A549 (cell line): Measurements from ENCODE around the gene EMP3. TPM values are rescaled to one million over a fixed set of nuclear protein-coding genes. Genes with fewer than 3 reads are reported as not detected.
"Not testable (repeated sequence)": the region's sequence is repeated elsewhere in the genome, so short reads cannot be mapped to it uniquely, and the experiment has no call there.

Experiments
- ATAC-seq, 2 experiments: fragments of 200-7000 bp in 1 of 2; fragments of >200 bp in 1 of 2; cut with Nextera tagmentation in 1 of 2; cut with Tn5 transposase in 1 of 2; 3 replicates each; pipeline versions ENCODE4 v1.8.0 to v1.9.1; 2018 to 2020; ENCODE audit warnings: mild to moderate bottlenecking in 1 of 2, moderate library complexity in 1 of 2
- CTCF ChIA-PET: fragments of 300-600 bp; sonication (Branson Sonifier 250); formaldehyde crosslinking; extraction: SDS; loops from one replicate; lab custom pipeline; 2021; ENCODE audit warnings: antibody characterized with exemption, inconsistent platforms; lab: Yijun Ruan, JAX
- POLR2A ChIA-PET: fragments of 350-600 bp; formaldehyde crosslinking; extraction: SDS; loops from one replicate; lab custom pipeline; 2021; ENCODE audit warnings: antibody characterized with exemption, inconsistent platforms; lab: Yijun Ruan, JAX
- DNase-seq, 2 experiments: peaks; one replicate each; pipeline versions ENCODE4 v3.0.0 to v3.0.0-alpha.2; 2011 to 2016; ENCODE audit warnings: low read depth in 1 of 2, low spot score in 1 of 2
- FAIRE-seq: peaks from 2 replicates; lab custom pipeline; 2011; peaks lifted over from hg19 to GRCh38; lab: Jason Lieb, UNC
- H3K27ac ChIP-seq, 2 experiments: fragments of >200 bp; sonication (Bioruptor Twin); formaldehyde crosslinking; 3 replicates each; pipeline ENCODE4 v1.5.1; 2016 to 2017
- H3K4me1 ChIP-seq: fragments of >200 bp; sonication (Bioruptor Twin); formaldehyde crosslinking; 3 replicates; pipeline ENCODE4 v1.6.1; 2016
- H3K4me2 ChIP-seq: fragments of >200 bp; sonication (Bioruptor Twin); formaldehyde crosslinking; 3 replicates; pipeline ENCODE4 v1.6.1; 2016
- H3K4me3 ChIP-seq: fragments of >200 bp; sonication (Bioruptor Twin); formaldehyde crosslinking; 3 replicates; pipeline ENCODE4 v1.5.1; 2016
- H3K9me3 ChIP-seq: fragments of >200 bp; sonication (Bioruptor Twin); formaldehyde crosslinking; 3 replicates; pipeline ENCODE4 v1.6.1; 2016
- BCL3 ChIP-seq: fragments of >200 bp; sonication (Bioruptor Twin); formaldehyde crosslinking; IDR thresholded peaks from 3 replicates; pipeline ENCODE4 v1.6.1; 2016
- CHD2 ChIP-seq: fragments of 150-350 bp; IDR thresholded peaks from 2 replicates; pipeline ENCODE4 v1.6.1; 2014; ENCODE audit warnings: low read length; ENCODE audit not compliant: partially characterized antibody
- E2F6 ChIP-seq: IDR thresholded peaks from 2 replicates; pipeline ENCODE4 v1.6.1; 2012; ENCODE audit warnings: low read depth, borderline replicate concordance
- ELK1 ChIP-seq: fragments of 150-350 bp; IDR thresholded peaks from 2 replicates; pipeline ENCODE4 v1.6.1; 2014; ENCODE audit warnings: low read depth, mild to moderate bottlenecking, low read length
- FOSB ChIP-seq: fragments of 250-450 bp; sonication (Bioruptor Pico); IDR thresholded peaks from 2 replicates; pipeline ENCODE4 v1.5.0; 2020; ENCODE audit warnings: mild to moderate bottlenecking, moderate library complexity
- FOXS1 ChIP-seq: fragments of 250-450 bp; sonication (Bioruptor Pico); IDR thresholded peaks from 2 replicates; pipeline ENCODE4 v1.5.0; 2020; ENCODE audit warnings: mild to moderate bottlenecking, moderate library complexity
- HEYL ChIP-seq: fragments of 250-450 bp; sonication (Bioruptor Pico); IDR thresholded peaks from 2 replicates; pipeline ENCODE4 v1.8.0; 2021; ENCODE audit warnings: mild to moderate bottlenecking, moderate library complexity
- HOXA7 ChIP-seq: fragments of 250-450 bp; sonication (Bioruptor Pico); IDR thresholded peaks from 2 replicates; pipeline ENCODE4 v1.5.0; 2020; ENCODE audit warnings: mild to moderate bottlenecking, moderate library complexity
- KDM5A ChIP-seq: fragments of 200-600 bp; sonication (generic); IDR thresholded peaks from 2 replicates; pipeline ENCODE4 v1.6.1; 2016; ENCODE audit warnings: antibody characterized with exemption, mild to moderate bottlenecking
- PHF8 ChIP-seq: fragments of 200-600 bp; sonication (generic); IDR thresholded peaks from 2 replicates; pipeline ENCODE4 v1.6.1; 2016; ENCODE audit warnings: low read depth, mild to moderate bottlenecking, antibody characterized with exemption, moderate library complexity, borderline replicate concordance
- RARB ChIP-seq: fragments of 250-450 bp; sonication (Bioruptor Pico); IDR thresholded peaks from 2 replicates; pipeline ENCODE4 v1.8.0; 2021; ENCODE audit warnings: mild to moderate bottlenecking, moderate library complexity
- SMC3 ChIP-seq: fragments of >200 bp; sonication (Bioruptor Twin); formaldehyde crosslinking; IDR thresholded peaks from 3 replicates; pipeline ENCODE4 v1.6.1; 2018; ENCODE audit warnings: inconsistent platforms
- SREBF2 ChIP-seq: fragments of 450-650 bp; IDR thresholded peaks from 2 replicates; pipeline ENCODE4 v1.6.1; 2014; ENCODE audit warnings: mild to moderate bottlenecking, moderate library complexity
- TFCP2L1 ChIP-seq: fragments of 250-450 bp; sonication (Bioruptor Pico); IDR thresholded peaks from 2 replicates; pipeline ENCODE4 v1.5.0; 2021; ENCODE audit warnings: mild to moderate bottlenecking
- ZFP36 ChIP-seq: fragments of 450-650 bp; IDR thresholded peaks from 2 replicates; pipeline ENCODE4 v1.6.1; 2014; ENCODE audit warnings: borderline replicate concordance; ENCODE audit not compliant: partially characterized antibody
- WGBS: methylation state at CpG from one replicate; pipeline ENCODE4 v1.1.6; 2017; ENCODE audit errors: missing lambda C conversion rate; 5-methylcytosine and 5-hydroxymethylcytosine counted together
- polyA plus RNA-seq, 4 experiments: library from polyadenylated mRNA; depleted of rRNA in 3 of 4; stranded (reverse); fragments of >200 nt; fragmentation: RNase III in 1 of 4; extraction: RNeasy Plus Mini Kit Qiagen cat#74134 plus additional on column Dnase treatment in 1 of 4; gene quantifications; 2 replicates in 3 of 4; 3 replicates in 1 of 4; pipeline ENCODE4 v1.2.3, GENCODE V29; 2011 to 2017

EMP3 gene
- polyA plus RNA-seq, 2 of the 4 experiments (the other 2 are of a cell fraction): 147 to 580 TPM

GRCh38 chr19:48315712-48316111, 9.6 kb upstream of the EMP3 start:
- Histone ChIP-seq H3K27ac (no peak overlapping the region), H3K4me2 (no peak overlapping the region), H3K4me1 (peaks cover 21% of the 10 kb centered on the region), H3K4me3 (no peak overlapping the region), H3K9me3 (no peaks in the 10 kb centered on the region)
- 58% methylated on average over 7 of the region's 7 CpGs for WGBS
- TF ChIP-seq TFCP2L1 (CRISPR knock-in tag) (no peak), CHD2 (no peak), E2F6 (no peak), SREBF2 (no peak), ZFP36 (no peak), FOSB (CRISPR knock-in tag) (no peak), ELK1 (no peak)
- ChIA-PET POLR2A (no interaction called here), CTCF (interaction anchor here (3.1 to 14.4 kb wide), 3 partner anchors 17 to 269 kb away, joined by 10 to 416 read pairs (median 140); partner anchors contain the start of gene EMP3)
- DNase-seq (no peak), ATAC-seq (no peak), FAIRE-seq (no peak)

- DNase-seq, H3K4me3 ChIP-seq, H3K9me3 ChIP-seq, ATAC-seq, FAIRE-seq: not testable (repeated sequence)
- CTCF ChIA-PET: interaction anchor here (1.1 to 14.4 kb wide), 12 partner anchors 11 to 291 kb away, joined by 3 to 416 read pairs (median 9); partner anchors contain the start of genes EMP3 and KDELR1
- 83% methylated on average over 9 of the region's 9 CpGs for WGBS
- Histone ChIP-seq H3K4me2 (peak overlapping the region; percentile 42; the same call in 1 of the 3 replicates), H3K4me1 (peaks cover 29% of the 10 kb centered on the region), H3K27ac (peak overlapping the region in 1 of 2 experiments; percentile 37; a peak in 1 of 6 replicates)
- POLR2A ChIA-PET: interaction anchor here (1.4 kb wide), 1 partner anchor 16 kb away, joined by 8 read pairs; no protein-coding TSS in a partner anchor
Observed at GRCh38 chr19:48317708-48317960, 7.7 kb upstream of the EMP3 start.

- H3K4me3 ChIP-seq: no peak overlapping the region
- ChIA-PET CTCF (interaction anchor here (1.0 to 14.4 kb wide), 17 partner anchors 11 to 290 kb away, joined by 3 to 416 read pairs (median 8); partner anchors contain the start of genes EMP3, KDELR1, SYNGR4 and TMEM143), POLR2A (interaction anchor here (1.4 kb wide), 1 partner anchor 15 kb away, joined by 8 read pairs; no protein-coding TSS in a partner anchor)
- ATAC-seq (no peak), DNase-seq (no peak)
- H3K4me1 ChIP-seq: peaks cover 31% of the 10 kb centered on the region
- no peaks in the 10 kb centered on the region for H3K9me3 ChIP-seq
- 89% methylated on average over 21 of the region's 21 CpGs for WGBS
- H3K4me2 ChIP-seq: no peak overlapping the region
- no peak for TF ChIP-seq RARB (CRISPR knock-in tag)
- TF ChIP-seq PHF8: no peak
- TF ChIP-seq FOXS1: no peak
- TF ChIP-seq HEYL (CRISPR knock-in tag): no peak
- TF ChIP-seq HOXA7 (CRISPR knock-in tag): no peak
- no peak for TF ChIP-seq BCL3
- TF ChIP-seq SMC3: no peak
- TF ChIP-seq KDM5A: no peak
- TF ChIP-seq, all 56 proteins: peak for 0
- H3K27ac ChIP-seq: no peak overlapping the region
- no peak for FAIRE-seq
Observed at GRCh38 chr19:48318286-48318987, 6.9 kb upstream of the EMP3 start.
